Gastroesophageal sphincter (tissue), 3 donors: Measurements from ENCODE around the gene BORCS6.

Source experiments
- CTCF ChIP-seq, 4 experiments: fragments of 200-600 bp in 2 of 4; fragments of 450-650 bp in 2 of 4; sonication (generic) in 1 of 4; IDR thresholded peaks; one replicate each; pipeline ENCODE4 v1.5.1; 2017 to 2019; ENCODE audit warnings: antibody characterized with exemption in 4 of 4, mild to moderate bottlenecking in 2 of 4, moderate library complexity in 2 of 4
- POLR2AphosphoS5 ChIP-seq: sonication (generic); formaldehyde crosslinking; IDR thresholded peaks from one replicate; pipeline ENCODE4 v1.6.1; 2017; ENCODE audit warnings: antibody characterized with exemption

DNA sequence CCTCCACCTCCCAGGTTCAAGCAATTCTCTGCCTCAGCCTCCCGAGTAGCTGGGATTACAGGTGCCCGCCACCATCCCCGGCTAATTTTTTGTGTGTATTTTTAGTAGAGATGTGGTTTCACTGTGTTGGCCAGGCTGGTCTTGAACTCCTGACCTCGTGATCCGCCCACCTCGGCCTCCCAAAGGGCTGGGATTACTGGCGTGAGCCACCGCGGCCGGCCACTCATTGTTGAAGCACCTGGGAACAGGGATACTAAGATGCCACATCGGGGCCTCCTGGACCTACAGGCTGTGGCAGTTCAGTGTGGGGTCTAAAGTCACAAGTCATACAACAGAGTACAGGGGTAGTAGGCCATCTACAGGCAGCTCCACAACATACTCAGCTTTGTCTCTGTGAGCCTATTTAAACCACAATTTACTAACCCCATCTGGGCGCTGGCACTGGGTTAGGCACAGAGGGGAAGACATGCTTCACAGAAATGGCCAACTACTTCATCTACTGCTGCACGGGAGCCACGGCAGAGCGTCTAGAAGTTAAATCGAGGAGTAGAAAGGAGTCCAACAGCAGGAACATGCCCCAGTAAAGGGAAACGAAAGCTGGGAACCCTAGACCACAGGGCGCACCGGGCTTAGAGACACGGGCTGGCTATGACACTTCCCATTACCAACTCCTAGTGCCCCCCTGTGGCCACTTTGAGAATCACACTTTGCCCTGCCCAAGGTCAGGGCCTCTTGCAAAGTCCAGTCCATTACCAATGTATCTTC lies 31.5 kb downstream of the BORCS6 start:
- peak; percentile 60 for TF ChIP-seq POLR2AphosphoS5
- peak in 3 of 4 experiments; percentile 93 to 96 (median 95) for TF ChIP-seq CTCF (IDR thresholded peaks at IDR 0.05)
